Hematopoietic multipotent progenitor cell (in vitro differentiated cells): ENCODE results near the gene VPS45. TPM values are rescaled to one million over a fixed set of nuclear protein-coding genes. Genes with fewer than 3 reads are reported as not detected.

Experiments
- DNase-seq, 3 donors: peaks; one replicate each; pipeline ENCODE4 v3.0.0-alpha.2; 2011 to 2015; ENCODE audit warnings: low read depth in 2 of 3, low spot score in 2 of 3
- total RNA-seq: library from RNA; depleted of rRNA; stranded (reverse); fragments of >200 nt; gene quantifications from one replicate; pipeline ENCODE4 v1.2.3, GENCODE V29; 2012

Gene VPS45
- total RNA-seq, 1 donor, result 11.3 TPM

GRCh38 chr1:150155413-150156071 is 88.0 kb downstream of the VPS45 start:
- no peak for DNase-seq

DNA sequence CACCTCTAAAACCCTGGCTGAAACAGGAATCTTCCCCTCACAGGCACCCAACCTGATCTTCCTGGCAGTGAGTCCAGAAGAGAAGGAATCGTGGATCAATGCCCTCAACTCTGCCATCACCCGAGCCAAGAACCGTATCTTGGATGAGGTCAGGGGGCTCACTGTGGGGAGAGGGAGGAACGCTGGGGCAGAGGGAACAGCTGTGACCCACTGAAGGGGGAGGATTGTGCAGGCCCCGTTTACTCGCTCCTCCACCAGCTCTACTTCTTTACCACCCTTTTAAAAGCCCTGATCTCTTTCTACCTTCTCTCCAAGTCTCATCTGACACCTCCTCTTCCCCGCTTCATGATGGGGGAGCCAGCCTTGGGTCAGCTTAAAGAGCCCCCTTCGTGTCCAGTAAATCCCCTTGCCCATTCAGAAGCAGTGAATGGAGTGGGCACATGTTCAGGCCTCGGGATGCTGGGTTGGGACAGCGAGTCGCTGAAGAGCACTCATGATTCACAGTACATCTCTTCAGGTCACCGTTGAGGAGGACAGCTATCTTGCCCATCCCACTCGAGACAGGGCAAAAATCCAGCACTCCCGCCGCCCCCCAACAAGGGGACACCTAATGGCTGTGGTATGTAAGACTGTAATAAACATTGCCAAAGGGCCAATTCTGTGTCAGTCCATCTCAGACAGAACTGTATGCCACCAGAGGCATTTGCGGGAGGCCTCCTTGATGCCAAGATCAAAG is 89.5 kb downstream of the VPS45 start:
- DNase-seq, result no peak

DNA sequence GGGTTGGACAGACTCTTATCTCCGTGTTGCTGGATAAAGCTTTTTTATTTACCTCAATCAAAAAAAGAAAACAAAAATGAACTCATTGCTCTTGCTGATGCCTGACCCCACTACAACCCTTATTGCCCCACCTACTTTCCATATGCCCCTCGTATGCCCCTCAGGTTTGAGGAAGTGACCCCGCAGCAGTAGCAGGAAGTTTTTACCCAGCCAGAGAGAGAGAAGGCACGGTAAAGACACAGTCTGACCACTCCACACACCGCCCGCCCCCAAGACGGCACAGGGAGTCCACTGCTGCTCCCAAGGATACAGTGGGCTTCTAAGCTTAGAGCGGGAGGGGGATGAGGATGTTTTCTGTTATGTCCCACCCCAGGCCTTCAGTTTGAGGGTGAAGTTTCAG is 92.0 kb downstream of the VPS45 start:
- DNase-seq, result peak in 1 of 3 donors; percentile 39

GRCh38 chr1:150160964-150161621 is 93.5 kb downstream of the VPS45 start:
- no peak for DNase-seq

- DNase-seq, result no peak
Measured at GRCh38 chr1:150161747-150162581, 94.4 kb downstream of the VPS45 start.

DNA sequence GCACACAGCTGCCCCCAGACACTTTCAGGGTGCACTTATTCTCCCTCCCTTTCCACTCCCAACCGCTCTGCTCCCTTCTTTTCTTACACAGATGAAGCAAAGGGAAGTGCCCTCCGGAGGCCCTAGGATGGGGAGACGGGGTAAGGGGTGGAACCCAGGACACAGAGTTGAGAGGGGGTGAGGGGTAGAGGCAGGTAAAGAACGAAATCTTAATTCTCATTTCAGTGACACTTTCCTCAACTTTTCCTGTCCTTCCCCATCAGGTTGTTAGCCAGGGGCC is 94.9 kb downstream of the VPS45 start:
- DNase-seq, result no peak

- DNase-seq, result peak in 2 of 3 donors; percentile 70 to 85
Measured at GRCh38 chr1:150162862-150163706, 95.5 kb downstream of the VPS45 start.

GRCh38 chr1:150164224-150164623 is 96.6 kb downstream of the VPS45 start:
- DNase-seq, result no peak

DNA sequence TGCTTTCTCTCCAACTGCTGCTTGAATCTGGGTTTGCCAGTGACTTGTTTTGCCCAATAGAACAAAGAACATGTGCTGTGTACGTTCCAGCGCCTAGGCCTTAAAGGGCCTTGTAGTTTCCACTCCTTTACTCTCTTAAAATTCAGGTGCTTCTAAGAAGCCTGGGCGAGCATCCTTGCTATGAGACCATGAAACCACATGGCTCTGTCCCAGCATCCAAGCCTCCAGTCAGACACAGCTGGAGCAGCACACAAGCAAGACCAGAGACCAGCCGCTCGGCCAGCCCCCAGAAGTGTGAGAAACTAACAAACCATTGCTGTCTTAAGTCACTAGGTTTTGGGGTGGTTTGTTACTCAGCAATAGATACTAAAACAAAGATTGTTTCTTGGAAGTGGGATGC is 97.2 kb downstream of the VPS45 start:
- no peak for DNase-seq

GRCh38 chr1:150165622-150166612 is 98.3 kb downstream of the VPS45 start:
- DNase-seq, result peak in 2 of 3 donors; percentile 50 to 62

- peak in 2 of 3 donors; percentile 65 to 77 for DNase-seq
Measured at GRCh38 chr1:150168960-150169601, 101.5 kb downstream of the VPS45 start.

- no peak for DNase-seq
Measured at GRCh38 chr1:150171801-150172200, 104.2 kb downstream of the VPS45 start.

- no peak for DNase-seq
Measured at GRCh38 chr1:150173141-150173585, 105.6 kb downstream of the VPS45 start.

DNA sequence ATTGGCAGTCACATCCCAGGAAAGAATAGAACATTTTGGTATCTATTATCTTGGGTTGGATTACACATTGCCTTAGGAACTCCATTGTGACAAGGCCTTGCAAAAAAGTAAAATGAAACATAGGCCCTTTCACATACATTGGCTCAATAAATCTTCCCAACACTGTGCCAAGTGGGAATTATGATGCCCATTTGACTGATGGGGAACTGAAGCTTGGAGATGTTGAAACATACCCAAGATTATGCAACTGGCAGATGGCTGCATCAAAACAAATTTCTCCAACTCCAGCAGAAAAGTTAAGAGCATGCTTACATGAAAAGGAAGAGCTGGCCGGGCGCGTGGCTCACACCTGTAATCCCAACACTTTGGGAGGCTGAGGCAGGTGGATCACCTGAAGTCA is 109.0 kb downstream of the VPS45 start:
- DNase-seq, result no peak

- no peak for DNase-seq
Measured at GRCh38 chr1:150178548-150178947, 111.0 kb downstream of the VPS45 start.

DNA sequence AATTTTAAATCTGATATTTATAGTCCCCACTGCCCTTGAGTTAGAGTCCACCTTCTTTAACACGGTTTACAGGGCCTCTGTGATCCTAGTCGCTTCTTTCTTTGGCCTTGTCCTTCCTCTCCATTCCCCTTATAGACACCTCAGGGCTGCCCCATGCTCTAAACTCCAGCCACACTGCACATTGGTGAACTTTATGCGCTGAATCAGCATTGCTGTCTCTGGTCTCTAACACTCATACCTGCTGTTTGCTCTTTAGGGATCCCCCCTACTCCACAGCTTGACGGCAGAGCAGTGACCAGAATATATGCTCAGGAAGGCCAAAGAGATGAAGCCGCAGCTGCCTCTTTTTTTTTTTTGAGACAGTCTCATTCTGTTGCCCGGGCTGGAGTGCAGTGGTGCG is 112.3 kb downstream of the VPS45 start:
- no peak for DNase-seq

GRCh38 chr1:150180474-150180873 is 112.9 kb downstream of the VPS45 start:
- peak in 2 of 3 donors; percentile 9 to 58 for DNase-seq

- DNase-seq, result no peak
Measured at GRCh38 chr1:150182247-150182646, 114.7 kb downstream of the VPS45 start.
